Measurements from ENCODE around the gene PRAMEF5.
"Not testable (repeated sequence)": the region's sequence is repeated elsewhere in the genome, so short reads cannot be mapped to it uniquely, and the experiment has no call there.

The PRAMEF5 gene

GRCh38 chr1:13279617-13280016 is 25.6 kb downstream of the PRAMEF5 start:
- not testable (repeated sequence) for DNase-seq

GRCh38 chr1:13285037-13285436 is 31.0 kb downstream of the PRAMEF5 start, which contains the start of gene PRAMEF8:
Gene PRAMEF8 (minus strand): TSS chr1:13285137. CDS start chr1:13284091, 1,046 bp downstream.
- DNase-seq = not testable (repeated sequence)

GRCh38 chr1:13289030-13289429 is 35.0 kb downstream of the PRAMEF5 start:
- not testable (repeated sequence) for DNase-seq

- not testable (repeated sequence) for DNase-seq
Measured at GRCh38 chr1:13297216-13297931, 43.4 kb downstream of the PRAMEF5 start.

GRCh38 chr1:13298699-13299098 is 44.7 kb downstream of the PRAMEF5 start:
- not testable (repeated sequence) for DNase-seq

- not testable (repeated sequence) for DNase-seq
Measured at GRCh38 chr1:13302197-13302596, 48.2 kb downstream of the PRAMEF5 start.

GRCh38 chr1:13303239-13303638 is 49.2 kb downstream of the PRAMEF5 start, which contains the start of gene PRAMEF33:
Gene PRAMEF33 (plus strand): TSS chr1:13303539. CDS start chr1:13305955, 2,416 bp downstream.
- DNase-seq = not testable (repeated sequence)

All from stimulated activated CD4-positive, alpha-beta T cell treated with anti-CD3 and anti-CD28 coated beads, Interleukin-2, amount 100 ng/mL, for 48 hours (primary cell).